GM21576 (cell line): ENCODE results near the gene GGACT.

ENCODE experiments used
- ATAC-seq: cut with Tn5 transposase; IDR thresholded peaks from one replicate; pipeline ENCODE4 v1.9.1; 2021; ENCODE audit warnings: mild to moderate bottlenecking, moderate library complexity; ENCODE audit not compliant: unreplicated experiment

The GGACT gene

DNA sequence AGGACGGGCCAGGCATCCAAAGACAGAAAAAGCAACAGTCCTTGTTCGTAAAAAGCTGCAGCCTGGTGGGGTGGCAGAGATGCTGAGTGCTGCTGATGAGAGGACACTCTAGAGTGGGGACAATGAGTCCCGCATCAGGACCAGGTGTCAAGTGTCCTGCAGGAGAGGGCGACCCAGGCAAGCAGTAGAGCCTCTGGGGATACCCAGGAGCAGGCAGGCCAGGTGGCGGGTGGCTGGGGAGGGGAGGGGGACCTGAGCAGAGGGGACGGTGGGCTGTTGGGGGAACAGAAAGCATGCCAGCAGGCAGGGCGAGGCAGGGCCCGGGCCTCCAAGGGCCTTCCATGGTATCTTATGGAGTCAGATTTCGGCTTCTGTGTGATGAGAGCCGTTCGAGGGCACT is 35.8 kb downstream of the GGACT start:
- no peak for ATAC-seq

GRCh38 chr13:100549316-100549715 is 39.3 kb downstream of the GGACT start:
- ATAC-seq, result no peak

- no peak for ATAC-seq
Observed at GRCh38 chr13:100547791-100548201, 40.8 kb downstream of the GGACT start.

GRCh38 chr13:100546713-100547405 is 41.7 kb downstream of the GGACT start:
- no peak for ATAC-seq

- ATAC-seq, result no peak
Observed at GRCh38 chr13:100545684-100546061, 42.9 kb downstream of the GGACT start.

DNA sequence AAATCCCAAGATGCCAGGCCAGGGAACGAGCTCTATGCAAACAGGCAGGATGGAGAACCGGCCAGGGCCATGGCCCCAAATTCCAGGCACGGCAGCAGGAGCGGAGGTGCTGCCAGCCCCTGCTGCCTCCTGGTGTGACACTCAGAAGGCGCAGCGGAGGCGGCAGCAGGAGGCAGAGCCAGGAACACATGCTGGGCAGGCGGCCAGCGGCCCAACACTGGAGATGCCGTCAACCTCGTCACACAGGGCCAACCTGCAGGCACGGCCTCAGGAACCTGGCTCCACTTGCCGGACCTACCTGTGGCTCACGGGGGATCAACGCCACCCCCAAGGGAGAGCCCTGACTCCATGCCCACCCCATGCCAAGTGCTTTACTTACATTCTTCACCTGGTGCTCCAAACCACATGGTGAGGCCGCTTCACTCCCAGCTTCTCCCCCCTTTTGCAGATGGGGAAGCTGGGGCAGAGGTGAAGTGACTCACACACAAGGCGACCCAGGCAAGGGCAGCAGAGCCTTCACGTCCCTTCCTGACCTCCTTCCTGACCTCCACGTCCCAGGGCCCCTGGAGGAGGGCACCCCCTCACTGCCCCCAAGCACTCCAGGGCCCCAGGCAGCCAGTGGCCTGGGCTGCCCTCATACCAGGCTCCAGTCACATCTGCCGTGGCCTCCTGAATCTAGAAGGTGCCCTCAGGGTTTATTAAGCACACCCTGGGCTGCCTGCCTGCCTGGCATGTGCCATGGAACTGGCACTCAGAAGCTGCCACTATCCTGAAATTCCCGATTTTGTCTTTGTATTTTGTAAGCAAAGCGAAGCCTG is 43.5 kb downstream of the GGACT start:
- ATAC-seq, result no peak

DNA sequence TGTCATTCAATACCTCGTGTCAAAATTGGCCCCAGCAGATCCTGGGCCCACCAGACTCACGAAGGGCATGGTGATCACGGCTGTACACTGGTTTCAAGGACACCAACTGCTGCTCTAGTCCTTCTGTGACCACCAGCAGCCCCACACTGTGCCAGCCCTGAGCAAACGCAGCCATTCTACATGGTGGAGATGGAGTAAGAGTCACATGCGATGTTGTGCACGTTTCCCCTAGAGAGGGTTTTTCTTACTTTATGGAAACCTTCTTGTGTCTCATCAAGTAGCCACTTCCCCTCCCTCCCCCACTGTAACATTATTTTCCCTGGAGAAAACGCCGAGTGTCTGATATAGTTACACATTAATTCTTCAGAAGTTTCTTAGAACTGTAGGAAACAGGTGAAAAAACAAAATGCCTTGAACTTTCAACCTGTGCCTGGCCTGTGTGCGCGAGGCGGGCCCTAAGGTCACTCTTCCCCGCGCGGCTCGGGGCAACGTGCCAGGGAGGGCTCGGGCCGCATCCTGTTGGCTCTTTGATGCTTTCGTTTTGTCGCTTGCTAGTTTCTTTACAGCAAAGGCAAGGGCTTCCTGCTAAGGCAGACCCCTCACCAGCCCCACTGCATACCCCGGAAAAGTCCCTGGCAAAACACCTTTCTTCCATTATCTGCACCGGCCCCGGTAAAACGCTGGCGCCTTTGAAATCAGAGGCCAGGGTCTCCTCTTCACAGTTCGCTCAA is 44.6 kb downstream of the GGACT start:
- ATAC-seq, result no peak

GRCh38 chr13:100542826-100543156 is 45.8 kb downstream of the GGACT start:
- ATAC-seq, result peak; percentile 88

GRCh38 chr13:100541897-100542825 is 46.4 kb downstream of the GGACT start:
- no peak for ATAC-seq

DNA sequence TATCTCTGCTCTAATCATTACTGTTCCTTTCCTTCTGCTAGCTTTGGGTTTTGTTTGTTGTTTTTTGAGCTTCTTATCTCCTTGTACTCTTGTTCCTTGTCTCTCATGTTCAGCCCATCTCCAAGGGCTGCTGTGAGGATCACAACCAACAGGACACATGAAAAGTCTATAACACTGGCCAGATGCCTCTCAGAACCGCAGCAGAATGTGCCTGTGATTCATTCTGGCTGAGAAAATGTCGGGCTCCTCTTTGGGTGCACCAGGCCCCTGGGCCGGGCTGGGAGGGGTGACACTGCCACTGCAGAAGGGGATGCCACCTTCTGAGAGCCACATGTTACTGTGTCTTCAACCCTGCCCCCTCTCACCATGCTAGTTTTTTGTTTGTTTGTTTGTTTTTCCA is 48.0 kb downstream of the GGACT start:
- no peak for ATAC-seq

GRCh38 chr13:100537951-100538462 is 50.6 kb downstream of the GGACT start:
- ATAC-seq, result no peak

DNA sequence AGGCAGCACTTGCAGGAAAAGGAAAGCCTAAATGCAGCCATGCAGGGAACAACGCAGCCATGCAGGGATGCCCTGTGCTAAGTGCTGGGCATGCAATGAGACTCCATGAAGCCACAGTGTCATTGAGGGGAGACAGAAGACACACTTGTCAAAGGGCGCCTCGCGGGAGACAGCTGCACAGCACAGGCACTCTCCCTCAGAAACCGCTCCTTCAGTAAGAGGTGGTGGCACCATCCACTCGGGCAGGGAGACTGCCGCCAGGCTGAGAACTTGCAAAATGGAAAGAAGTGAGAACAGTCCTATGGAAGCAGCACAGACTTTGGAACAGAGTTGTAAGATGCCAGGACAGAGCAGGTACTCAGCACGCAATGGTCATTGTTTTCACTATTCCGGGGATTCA is 51.1 kb downstream of the GGACT start:
- ATAC-seq, result no peak

GRCh38 chr13:100536643-100537180 is 51.9 kb downstream of the GGACT start:
- no peak for ATAC-seq

GRCh38 chr13:100535426-100536135 is 53.0 kb downstream of the GGACT start:
- ATAC-seq, result no peak

DNA sequence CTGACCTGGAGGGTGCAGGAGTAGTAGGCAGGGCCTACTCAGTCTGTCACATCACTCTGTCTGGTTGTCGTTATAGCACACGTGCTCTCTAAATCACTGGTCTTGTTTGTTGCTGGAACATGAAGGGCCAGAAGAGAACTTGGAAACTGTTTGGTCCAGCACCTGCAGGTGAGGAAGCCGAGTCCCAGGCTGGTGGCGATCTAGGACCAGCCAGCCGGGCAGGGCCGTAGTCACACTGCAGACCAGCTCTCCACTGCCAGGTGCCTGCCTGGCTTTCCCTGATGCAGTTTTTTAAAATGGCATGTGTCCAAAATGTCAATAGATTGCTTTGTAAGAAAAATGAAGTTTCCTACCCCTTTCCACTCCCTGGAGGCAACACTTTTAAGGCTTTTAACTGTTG is 53.7 kb downstream of the GGACT start:
- no peak for ATAC-seq

DNA sequence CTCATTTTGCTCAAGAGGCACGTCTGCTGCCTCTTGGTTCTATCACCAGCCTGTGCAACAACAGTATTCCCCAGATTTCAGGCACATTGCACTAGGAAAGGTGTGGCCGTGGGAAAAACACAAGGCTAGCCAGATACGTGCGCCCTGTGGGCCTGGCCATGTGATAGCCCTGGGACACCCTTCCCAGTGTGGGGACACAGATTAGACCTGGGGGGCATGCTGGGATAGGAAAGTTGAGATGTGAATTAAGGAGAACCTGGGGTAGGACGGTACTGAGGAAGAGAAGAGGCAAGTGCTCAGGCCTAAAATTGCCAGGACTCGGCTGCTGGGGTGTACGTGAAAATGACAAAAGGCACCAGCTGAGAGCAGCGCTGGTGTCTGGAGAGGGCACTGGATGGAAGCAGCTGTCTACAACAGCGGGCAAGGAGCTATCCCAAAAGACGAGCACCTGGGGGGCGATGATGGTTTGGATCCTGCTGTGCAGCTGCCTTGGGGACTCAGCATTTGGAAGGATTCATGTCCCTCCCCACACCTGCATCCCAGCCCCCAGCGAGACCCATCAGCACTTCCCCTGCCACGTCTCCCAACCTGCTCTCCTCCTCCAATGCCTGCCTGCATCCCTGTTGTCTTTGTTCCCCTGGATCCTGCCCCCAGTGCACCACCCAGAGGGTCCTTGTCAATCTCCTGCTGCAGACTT is 54.3 kb downstream of the GGACT start:
- ATAC-seq, result no peak

- ATAC-seq, result no peak
Observed at GRCh38 chr13:100533588-100534041, 55.0 kb downstream of the GGACT start.

GRCh38 chr13:100532836-100533435 is 55.7 kb downstream of the GGACT start:
- ATAC-seq, result no peak
